HCEC 1CT (cell line): ENCODE data around the gene HSD17B14.

Experiments used
- DNase-seq: peaks from one replicate; pipeline ENCODE4 v3.0.0-alpha.2; 2017

HSD17B14 gene

DNA sequence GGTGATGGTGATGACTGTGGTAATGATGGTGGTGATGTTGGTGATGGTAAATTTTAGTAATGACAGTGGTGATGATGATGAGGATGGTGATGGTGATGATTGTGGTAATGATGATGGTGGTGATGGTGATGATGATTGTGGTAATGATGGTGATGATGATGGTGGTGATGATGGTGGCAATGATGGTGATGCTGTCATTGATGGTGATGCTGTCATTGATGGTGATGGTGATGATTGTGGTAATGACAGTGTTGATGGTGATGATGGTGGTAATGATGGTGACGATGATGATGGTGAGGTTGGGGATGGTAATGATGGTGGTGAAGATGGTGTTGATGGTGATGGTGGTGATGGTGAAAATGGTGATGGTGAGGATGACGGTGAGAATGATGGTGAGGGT lies 13.8 kb downstream of the HSD17B14 start:
- DNase-seq = no peak

DNA sequence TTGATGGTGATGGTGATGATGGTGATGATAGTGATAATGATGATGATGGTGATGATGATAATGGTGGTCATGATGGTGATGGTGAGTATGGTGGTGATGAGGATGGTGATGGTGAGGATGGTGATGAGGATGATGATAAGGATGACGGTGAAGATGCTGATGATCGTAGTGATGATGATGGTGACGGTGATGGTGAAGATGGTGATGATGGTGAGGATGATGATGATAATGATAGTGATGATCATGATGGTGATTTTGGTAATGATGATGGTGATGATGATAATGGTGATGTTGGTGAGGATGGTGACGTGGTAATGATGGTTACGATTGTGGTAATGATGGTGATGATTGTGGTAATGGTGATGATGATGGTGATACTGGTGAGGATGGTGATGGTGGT lies 14.7 kb downstream of the HSD17B14 start:
- DNase-seq = no peak

DNA sequence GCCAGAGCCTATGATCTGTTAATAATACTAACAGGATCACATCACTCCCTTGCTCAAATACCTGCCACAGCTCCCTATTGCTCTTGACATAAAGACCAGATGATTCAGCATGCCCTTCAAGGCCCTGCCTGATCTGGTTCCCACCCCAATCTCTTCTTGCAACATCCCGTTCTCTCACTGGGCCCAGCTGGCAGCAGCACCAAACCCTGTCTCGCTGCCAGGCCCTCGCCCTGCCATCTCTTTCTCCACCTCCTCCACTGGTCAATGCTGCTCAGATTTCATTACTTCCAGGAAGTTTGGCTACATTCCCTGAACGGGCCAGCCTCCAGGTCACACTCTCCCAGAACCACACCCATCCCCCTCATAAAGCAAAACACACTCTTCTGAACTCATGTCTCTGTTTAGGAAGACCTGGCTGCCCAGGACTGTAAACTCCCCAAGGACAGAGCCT lies 16.9 kb downstream of the HSD17B14 start:
- peak; percentile 82 for DNase-seq

DNA sequence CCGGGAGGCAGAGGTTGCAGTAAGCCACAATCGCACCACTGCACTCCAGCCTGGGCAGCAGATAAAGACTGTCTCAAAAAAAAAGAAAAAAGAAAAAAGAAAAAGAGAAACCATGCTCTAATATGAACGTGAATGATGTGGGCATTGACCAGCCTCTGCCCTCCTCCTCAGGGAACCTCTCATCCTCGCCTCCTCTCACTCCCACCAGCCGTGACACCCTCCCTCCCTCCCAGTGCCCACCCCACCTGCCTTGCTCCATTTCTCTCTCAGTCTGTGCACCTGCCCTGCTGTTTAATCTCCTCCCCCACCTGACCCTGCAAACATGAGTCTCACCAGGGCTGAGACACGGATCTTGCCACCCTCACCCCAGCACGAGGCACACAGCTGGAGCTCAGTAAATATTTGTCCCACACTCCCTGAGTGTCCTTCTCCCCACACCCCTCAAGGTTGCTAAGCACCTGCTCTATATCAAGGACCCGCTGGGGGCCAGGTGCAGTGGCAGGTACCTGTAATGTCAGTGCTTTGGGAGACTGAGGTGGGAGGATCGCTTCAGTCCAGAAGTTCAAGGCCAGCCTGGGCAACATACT lies 18.0 kb downstream of the HSD17B14 start:
- no peak for DNase-seq

DNA sequence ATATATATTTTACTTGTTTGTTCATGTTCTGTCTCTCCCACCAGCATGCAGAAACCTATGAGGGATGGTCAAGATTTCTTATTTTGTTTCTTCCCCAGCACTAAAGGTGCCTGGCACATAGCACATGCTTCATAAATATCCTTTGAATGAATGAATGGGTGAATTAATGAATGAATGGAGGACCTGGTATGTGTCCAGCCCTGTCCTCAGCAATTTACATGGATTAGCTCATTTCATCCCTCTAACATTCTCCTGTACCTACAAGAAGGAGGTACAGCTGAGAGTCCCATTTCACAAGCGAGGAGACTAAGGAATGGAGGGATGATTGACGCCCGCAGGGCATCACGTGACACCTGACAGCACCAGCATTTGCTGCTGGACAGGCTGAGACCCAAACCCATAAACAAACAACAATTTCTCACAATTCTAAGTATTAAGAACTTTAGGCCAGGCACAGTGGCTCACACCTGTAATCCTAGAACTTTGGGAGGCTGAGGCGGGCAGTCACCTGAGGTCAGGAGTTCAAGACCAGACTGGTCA lies 18.6 kb downstream of the HSD17B14 start:
- DNase-seq = no peak

DNA sequence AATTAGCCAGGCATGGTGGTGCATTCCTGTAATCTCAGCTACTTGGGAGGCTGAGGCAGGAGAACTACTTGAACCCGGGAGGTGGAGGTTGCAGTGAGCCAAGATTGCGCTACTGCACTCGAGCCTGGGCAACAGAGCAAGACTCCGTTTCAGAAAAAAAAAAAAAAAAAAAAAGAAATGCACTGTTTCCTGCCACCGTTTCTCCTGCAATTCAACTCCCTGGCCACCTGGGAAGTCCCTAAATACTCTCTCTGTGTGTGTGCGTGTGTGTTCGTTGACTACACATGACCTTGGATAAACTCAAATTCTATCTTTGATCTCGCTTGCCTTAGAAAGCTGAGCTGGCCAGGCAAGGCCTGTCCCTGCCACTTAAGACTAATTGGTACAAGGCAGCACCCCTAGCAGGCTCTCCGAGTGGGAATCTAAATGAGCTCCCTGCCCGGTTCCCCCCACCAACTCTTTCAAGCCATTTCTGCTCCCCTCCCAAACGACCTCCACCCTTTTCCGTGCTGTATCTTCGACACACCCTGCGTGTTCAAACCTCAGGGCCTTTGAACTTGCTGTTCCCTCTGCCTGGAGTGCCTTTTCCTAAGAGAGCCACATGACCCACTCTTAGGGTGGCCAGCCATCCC lies 20.3 kb downstream of the HSD17B14 start:
- DNase-seq = no peak

DNA sequence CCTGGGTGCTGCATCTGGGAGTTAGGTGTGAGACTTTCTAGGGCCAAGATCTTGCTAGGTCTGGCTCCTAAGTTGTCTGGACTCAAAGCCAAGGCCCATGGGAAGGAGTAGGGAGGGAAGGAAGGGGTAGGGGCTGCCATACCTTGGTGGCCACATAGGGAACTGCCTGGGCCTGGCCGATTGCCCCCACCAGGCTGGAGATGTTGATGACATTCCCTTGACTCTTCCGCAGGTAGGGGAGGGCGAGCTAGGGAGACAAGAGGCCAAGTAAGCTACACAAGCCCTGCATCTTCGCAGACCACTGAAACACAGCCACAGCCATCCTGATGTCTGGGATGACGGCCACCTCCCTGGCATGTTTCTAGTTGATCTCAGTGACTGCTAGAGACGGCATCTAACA lies 21.4 kb downstream of the HSD17B14 start:
- no peak for DNase-seq

DNA sequence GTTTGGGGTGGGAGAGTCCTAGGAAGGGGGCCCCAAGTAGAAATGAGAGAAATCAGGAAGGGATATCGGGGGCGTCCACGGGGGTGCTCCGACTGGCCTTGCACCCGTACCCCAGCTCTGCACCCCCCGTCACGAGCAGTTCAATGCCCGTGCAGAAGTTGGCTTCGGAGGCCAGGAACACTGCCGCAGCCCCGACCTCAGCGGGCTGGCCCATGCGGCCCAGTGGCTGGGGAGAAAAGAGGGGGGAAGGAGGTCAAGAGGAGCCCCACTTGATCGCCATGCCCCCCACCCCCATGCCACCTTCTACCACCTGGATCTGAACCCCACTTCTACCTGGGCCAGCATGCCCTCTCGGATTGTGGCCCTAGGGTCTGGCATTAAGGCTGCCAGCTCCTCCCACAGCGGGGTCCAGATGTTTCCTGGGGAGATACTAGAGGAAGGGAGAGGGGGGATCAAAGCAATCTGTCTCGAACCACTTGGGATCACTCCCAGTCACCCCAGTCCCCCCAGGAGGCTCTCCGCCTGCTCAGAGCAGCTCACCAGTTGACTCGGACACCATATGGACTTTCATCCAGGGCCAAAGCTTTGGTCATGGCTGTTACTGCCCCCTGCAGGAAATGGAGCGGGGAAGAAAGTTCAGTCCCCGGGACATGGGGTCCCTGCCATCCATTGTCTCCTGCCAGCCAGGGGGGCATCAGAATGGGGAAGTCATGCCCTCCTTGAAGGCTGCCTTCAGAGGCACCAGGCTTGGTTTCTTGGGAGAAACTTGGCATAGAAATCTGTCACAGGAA lies 23.0 kb downstream of the HSD17B14 start:
- DNase-seq = no peak

DNA sequence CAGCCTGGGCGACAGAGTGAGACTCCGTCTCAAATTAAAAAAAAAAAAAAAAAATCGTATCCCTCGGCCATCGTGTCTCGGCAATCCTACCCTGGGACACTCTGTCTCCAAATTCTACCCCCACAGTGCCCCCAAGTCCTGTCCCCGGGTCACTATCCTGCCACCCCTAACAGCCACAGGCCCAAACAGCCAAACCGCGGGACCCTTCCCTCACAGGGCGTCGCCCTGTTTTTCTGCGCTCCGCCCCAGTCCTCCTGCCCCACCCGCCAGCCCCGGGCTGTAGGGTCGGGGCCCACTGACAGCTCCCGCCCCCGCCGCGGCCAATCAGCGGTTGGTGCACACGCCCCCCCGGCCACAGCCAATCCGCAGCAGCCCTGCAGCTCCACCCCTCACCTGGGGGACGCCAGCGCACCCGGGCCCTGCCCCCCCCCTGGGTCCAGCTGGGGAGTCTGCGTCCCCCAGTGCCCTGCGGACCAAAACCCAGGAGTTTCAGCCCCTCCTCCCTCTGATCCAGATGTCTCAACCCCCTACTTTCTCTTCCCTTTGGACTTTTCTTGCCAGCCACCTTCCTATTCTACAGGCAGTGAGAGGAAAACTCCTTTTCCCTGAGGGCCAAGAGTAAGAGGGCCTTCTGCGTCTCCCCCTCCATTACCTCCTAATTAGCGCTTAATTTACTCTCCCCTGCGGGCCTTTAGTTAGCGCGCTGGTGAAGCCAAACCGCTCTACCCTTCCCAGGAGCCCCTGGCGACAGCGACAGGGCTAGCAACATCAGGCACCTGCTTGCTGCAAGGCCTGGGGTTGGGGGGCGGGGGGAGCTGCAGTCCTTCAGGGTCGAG lies 24.0 kb downstream of the HSD17B14 start:
- DNase-seq = peak; percentile 12

DNA sequence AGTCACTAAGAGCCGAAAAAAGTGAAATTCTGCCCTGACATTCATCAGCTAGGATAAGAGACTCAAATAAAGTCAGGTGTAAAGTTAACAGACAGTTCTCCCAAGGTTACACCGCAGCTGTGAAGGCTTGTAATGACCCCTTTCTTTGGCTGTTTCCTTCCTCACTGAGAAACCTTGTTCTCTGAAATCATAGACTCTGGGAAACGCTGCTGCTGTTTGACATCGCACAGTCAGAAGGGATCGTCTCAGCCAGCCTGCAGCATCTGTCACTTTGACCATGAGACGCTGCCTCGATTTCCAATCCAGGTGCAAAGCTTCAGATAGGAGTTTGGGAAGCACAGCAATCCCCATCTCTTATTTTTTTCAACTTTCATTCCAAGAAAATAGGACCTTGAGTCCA lies 26.1 kb downstream of the HSD17B14 start:
- no peak for DNase-seq

DNA sequence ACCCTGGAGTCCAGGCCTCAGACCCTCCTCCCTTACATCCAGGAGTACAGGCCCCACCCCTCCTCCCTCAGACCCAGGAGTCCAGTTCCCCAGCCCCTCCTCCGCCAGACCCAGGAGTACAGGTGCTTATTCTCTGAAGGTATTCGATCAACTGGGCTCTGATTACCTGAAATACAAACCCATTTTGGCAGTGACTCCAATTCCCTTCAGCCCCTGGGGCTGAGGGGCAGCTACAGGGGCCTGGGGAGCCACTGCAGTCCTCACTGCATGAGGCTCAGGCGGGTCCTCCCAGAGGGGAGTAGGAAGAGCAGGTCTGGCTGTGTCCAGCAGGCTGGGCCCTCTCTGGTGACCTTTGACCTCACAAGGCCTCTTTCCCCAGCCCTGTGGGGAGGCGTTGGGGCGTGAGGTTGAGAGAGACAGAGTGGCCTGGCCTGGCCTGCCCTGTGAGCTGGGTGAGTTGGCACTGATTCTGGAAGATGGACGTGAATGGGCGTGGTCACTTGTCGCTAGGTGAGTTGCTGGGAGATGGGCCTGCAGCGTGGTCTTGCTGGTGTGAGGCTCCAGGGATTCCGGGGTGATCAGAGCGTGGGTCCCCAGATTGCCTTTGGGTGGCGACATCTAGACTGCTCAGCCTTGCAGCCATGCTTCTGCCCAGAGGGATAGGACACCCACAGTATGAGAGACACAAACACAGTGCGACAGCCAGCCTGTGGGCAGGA lies 28.5 kb downstream of the HSD17B14 start:
- peak; percentile 30 for DNase-seq

DNA sequence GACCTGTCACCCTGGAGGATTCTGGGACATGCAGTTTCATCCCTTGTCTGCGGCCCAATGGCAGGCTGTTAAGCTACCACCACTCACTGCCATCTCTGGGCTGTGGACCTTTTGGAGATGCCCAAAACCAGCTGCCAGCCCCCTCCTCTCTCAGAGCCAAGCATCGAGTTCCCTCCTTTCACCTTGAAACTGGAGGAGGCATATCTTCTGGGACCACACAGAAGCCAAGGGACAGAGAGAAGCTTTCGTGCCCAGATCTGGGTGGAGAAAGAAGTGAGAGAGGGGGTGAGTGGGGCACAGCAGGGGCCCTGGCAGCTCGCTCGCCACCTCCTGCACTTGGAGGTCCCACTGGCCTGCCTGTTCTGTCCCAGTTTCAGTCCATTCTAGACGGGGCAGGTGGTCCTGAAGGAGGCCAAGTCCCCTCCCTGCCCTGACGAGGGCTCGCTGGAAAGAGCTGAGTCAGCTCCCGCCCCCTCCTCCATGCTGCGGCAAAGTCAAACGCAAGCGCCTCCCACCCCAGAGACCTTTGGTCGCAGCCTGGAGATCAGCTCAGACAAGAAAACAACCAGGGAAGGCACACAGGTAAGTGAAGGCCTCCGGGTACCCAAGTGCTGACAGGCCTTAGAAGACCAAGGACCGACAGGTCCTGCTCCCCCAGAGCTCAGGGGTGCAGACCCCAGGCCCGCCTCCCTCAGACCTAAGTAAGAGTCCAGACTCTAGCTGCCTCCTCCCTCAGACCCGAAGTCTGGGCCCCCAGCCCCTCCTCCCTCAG lies 29.3 kb downstream of the HSD17B14 start:
- DNase-seq = peak; percentile 30

DNA sequence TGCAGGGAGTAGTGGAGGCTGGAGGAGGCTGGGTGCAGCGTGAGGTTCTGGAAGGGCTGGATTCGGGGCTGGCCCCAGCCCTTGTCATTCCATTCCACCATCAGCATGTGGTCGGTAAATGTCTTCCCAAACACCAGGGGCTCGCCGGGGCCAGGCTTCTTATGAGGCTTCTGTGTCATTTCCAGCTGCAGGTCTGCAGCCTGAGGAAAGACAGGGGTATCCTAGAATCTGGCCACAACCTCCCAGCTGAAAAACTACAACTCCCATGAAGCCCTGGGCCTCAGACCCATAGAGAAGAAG lies 29.8 kb downstream of the HSD17B14 start:
- no peak for DNase-seq

DNA sequence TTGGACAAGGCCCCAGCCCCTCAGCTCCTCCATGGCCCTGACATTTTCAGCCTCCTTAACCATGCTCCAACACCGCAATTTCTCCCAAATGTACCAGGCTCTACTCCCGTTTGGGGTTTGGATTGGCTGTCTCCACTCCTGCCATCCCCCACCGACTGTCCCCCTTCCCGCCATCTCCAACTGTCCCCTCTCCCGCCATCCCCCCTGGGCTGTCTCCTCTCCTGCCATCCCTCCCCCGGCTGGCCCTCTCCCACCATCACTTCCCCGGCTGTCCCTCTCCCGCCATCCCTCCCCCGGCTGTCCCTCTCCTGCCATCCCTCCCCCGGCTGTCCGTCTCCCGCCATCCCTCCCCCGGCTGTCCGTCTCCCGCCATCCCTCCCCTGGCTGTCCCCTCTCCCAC lies 30.8 kb downstream of the HSD17B14 start:
- no peak for DNase-seq

DNA sequence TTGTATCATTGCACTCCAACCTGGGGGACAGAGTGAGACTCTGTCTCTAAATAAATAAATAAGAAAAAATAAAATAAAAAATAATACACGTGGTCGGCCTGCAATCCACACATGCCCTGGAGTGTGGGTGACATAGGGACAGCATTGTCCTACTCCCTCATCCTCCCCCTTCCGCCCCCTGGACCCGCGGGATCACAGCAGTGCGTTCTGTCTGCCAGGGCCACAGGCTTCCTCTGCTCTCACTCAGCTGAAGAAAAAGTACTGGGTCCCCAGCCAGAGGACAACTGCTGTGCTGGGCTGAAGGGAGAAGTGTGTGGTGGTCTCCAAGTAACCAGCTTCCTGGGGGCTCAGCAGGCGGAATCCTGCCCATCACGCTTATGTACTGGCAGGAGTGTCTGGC lies 31.8 kb downstream of the HSD17B14 start:
- no peak for DNase-seq

DNA sequence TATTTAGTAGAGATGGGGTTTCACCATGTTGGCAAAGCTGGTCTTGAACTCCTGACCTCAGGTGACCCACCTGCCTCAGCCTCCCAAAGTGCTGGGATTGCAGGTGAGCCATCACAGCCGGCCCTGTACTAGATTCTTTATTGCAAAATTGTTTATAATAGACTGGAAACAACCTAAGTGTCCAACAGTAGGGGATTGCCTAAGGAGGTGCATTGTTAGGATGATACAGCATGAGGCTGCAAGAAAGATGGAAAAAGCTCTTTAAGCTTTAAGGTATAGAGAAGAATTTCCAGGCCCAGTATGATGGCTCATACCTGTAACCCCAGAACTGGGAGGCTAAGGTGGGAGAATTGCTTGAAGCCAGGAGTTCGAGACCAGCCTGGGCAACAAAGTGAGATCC lies 33.7 kb downstream of the HSD17B14 start:
- DNase-seq = no peak

DNA sequence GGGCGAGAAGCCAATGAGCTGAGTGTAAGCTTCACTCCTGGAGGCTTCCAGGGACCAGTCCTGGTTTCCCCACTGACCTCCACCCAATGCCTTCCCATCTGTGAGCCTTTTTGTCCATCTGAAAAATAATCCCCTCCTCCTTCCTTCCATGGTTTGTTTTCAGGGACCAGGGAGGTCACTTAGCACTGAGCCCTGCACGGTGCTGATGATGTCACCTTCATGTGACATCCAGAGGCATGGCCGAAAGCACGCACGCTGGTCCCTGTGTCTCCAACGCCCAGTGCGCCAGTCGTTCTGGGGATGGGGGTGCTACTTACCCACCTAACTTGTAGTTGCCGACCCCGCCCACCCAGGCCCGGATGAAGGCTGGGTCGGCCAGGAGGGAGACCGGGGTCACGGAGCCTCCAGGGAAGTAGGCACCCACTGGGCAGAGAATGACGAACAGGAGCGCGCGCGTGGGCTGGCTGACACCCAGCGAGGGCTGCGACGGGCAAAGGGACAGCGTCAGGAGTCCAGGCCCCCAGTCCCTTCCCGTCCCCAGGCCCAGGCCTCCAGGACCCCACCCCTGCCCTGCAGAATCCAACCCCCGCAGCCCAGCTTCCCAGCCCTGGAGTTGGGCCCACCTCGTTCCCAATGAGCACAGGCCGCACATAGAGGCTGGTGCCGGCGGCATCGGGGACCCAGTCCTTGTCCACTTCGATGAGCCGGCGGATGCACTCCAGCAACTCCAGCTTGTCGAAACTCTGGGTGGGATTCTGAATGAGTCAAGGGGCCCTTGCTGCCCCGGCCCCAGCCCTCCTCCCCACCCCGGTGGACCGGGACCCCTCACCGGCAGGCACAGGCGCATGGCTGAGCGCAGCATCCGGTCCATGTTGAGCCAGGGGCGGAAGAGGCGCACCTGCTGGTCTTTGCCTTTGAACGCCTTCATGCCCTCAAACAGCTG lies 36.7 kb downstream of the HSD17B14 start:
- DNase-seq = no peak

DNA sequence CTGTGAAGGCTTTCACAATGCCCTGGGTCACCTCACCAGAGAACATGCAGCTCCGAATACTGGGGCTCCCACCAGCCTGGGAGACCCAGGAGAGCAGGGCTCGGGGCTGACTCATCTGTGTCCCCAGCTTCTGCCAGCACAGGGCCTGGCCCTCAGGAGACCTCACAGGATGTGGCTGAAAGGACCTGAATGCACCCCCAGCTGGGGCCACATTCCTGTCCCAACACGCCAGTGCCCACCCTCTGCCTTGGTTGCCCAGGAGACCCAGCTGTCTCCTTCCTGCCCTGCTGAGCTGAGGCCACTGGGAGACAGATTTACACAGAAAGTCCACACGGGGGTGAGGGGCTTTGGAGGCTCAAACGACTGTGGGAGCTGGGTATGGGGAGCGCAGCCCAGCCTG lies 37.4 kb downstream of the HSD17B14 start:
- no peak for DNase-seq

DNA sequence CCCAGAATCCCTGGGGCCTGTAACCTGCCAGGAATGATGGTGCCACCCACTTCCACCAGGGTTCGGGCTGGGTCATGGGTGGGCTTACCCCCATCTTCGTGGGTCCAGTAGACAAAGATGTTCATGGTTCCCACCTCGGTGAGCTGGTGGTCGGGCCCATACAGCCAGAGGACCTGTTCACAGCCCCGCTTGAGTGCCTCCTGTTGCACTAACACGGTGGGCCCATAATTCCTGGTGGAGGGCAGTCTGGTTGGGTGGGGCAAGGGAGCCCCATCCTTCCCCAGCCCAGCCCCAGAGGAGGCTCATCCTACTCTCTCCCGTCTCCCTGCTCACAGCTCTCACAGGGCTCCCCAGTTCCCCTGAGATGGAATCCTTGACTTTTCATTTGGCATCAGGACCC lies 39.2 kb downstream of the HSD17B14 start:
- DNase-seq = no peak

DNA sequence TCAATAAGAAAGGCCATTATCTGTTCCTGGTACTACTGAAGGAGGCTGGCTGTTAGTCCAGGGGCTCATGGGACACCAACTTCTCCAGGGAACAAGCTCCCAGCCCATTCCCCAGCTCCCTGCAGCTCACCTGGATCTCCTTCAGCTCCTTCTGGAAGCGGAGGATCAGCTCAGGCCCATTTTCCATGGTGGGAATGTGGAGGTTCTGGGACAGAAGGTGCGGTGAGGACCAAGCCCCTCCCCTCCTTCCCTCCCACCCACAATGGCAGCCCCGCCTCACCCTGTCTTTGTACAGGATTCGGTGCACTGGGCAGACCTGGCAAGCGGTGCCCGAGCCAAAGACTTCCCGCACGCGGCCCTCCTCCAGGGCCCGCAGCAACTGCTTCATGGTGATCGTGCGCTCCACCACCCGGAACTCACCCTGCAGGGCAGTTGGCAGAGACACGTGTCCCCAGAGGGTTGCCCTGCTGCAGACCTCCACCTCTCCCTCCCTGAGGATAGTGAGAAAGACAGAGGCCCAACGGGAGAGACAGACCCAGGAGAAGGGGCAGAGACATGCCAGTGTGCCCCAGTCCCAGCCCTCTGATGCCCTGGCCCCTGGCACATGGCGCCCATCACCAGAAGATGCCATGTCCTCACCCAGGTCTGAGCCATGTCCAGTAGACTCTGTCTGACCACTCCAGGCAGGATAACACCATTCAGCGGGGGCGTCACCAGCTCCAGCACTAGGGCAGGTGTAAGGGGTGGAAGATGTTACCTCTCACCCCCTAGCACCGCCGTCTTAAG lies 39.8 kb downstream of the HSD17B14 start:
- no peak for DNase-seq
